Amygdala (tissue), 56 donors: ENCODE data around the gene CRYBG1.

Experiments used
- DNase-seq, 56 donors: peaks; one replicate each; lab custom pipeline; 2025; lab: John Stamatoyannopoulos, UW

The CRYBG1 gene

GRCh38 chr6:106360410-106360988 lies at the start of gene CRYBG1:
CRYBG1 (plus strand) TSS chr6:106360717; CDS start chr6:106360909, 192 bp downstream.
- DNase-seq: peak in 29 of 56 donors; percentile 1 to 50 (median 10)

GRCh38 chr6:106315765-106316374 lies 44.6 kb upstream of the CRYBG1 start:
- DNase-seq: no peak

- no peak for DNase-seq
Observed at GRCh38 chr6:106316375-106316766, 44.1 kb upstream of the CRYBG1 start.

DNA sequence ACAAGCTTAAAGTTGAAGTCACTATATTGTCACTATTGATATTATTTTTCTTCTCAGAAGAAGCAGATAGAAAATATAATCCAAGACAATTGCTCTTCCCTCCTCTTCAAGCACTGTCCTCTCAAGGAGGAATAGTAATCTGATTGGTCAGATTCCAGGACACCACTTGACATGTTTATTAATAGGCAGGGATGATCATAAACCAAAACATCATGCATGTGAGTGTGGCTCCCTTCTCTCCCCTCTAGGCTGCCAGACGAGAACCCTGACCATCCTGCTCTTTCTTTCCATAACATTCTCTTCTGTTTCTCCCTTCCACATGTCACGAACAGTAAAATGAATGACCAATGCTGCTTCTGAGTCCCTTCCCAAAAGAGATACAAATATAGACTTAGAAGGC lies 42.5 kb upstream of the CRYBG1 start:
- DNase-seq: no peak

- DNase-seq: no peak
Observed at GRCh38 chr6:106318851-106319250, 41.7 kb upstream of the CRYBG1 start.

- DNase-seq: no peak
Observed at GRCh38 chr6:106321940-106322339, 38.6 kb upstream of the CRYBG1 start.

DNA sequence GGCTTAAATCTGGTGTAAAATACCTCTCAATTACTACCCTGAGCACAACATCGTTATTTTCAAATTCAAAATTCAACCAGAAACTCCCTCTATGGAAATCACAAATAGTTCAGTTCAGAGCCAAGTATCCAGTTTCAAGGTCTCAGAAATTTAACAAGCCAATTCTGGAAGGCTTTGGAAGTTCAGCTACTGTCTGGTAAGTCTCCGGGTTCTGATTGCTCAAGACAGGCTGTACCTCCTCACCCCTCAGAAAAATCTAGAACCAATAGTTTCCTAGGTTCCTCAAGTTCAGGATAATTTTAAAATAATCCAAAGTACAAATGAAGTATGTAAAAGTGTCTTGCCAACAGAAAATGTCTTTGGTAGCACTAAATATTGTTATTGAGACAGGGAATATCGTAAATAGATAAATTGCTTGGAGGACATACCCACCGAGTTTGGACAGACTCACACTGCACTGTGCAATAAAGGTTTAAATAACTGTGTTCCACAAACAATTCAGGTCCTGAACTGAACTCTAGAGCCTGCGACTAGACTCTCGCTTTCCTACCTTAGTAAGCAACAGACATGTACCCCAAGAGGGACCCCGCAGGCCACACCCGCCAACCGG lies 35.7 kb upstream of the CRYBG1 start:
- peak in 1 of 56 donors; percentile 11 for DNase-seq

GRCh38 chr6:106325336-106326178 lies 35.0 kb upstream of the CRYBG1 start, which contains the start of gene ATG5:
ATG5 (minus strand) TSS chr6:106325760; CDS start chr6:106316208, 9,552 bp downstream.
- peak; percentile 81 to 100 (median 97) for DNase-seq

DNA sequence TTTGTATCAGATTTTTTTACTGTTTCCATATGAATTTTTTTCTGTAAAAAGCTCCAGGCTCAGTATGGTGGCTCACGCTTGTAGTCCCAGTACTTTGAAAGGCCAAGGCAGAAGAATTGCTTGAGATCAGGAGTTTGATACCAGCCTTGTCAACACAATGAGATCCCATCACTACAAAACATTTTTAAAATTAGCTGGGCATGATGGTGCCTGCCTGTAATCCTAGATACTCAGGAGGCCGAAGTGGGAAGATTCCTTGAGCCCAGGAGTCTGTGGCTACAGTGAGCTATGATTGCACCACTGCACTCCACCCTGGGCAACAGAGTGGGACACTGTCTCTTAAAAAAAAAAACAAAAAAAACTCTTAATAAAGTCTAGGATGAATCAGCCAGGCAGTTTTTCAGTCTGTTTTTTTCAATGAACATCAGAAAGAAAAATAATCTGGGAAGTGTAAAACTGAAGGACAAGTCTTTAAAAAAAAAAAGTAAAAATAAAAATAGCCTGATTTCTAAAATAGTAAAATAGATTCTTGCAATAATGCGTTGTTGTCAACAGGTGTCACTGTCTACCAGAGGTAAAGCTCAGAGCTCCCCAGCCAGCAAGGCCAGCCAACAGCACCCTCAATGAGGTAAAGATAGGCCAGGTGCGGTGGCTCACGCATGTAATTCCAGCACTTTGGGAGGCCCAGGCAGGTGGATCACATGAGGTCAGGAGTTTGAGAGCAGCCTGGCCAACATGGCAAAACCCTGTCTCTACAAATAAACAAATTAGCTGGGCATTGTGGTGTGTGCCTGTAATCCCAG lies 25.7 kb upstream of the CRYBG1 start:
- peak in 11 of 56 donors; percentile 0 to 10 (median 1) for DNase-seq

DNA sequence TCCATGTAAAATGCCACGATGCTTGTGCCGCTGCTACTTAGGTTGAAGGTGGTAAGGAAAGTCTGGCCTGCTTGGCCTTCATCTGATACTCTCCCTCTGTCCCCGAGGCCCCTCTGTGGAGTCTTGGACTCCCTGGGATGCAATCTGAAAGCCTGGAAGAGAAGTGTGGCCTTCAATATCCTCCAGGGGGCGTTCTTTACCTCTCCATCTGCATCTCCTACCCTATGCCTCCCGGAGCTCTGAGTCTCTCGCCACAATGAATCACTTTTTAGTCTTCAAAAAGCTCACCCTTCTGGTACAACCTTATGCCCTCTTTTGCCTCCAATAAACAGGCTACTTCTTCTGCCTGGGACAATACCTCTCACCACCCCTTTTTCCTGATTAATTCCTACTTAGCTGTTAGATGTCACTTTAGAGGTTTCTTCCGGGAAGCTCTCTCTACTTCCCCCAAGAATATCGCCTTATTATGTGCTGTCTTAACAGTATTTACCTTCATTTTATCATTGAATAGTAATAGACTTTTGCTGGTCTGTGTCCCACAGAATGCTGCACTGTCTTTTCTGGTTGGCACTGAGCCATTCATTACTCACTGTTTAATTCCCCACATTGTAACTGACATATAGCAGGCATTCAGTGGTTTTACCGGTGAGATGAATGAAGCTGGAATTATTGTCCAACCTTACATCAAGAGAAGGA lies 21.0 kb upstream of the CRYBG1 start:
- peak in 31 of 56 donors; percentile 1 to 74 (median 19) for DNase-seq

GRCh38 chr6:106347219-106347618 lies 13.3 kb upstream of the CRYBG1 start:
- no peak for DNase-seq

DNA sequence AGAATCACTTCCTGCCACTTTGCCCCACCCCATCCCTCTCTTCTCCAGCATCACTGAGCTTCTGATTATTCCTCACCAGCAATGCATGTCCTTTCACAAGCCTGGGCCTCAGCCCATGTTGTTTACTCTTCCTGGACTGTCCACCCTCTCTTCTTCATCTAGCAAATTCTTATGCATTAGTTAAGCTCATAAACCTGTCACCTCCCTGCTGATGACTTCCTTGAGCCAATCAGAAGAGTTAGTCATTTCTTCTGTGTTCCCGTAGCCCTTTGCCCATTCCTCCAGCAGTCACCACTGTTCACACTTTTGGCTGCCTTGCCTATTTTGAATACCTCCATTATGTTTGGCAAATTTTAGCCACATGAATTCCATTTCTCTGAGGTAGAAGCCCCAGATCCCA lies 4.1 kb upstream of the CRYBG1 start:
- no peak for DNase-seq

- DNase-seq: no peak
Observed at GRCh38 chr6:106359959-106360409, 533 bp upstream of the CRYBG1 start.

- peak in 1 of 56 donors; percentile 3 for DNase-seq
Observed at GRCh38 chr6:106360989-106361430, 493 bp downstream of the CRYBG1 start.

GRCh38 chr6:106363401-106364138 lies 3.1 kb downstream of the CRYBG1 start:
- DNase-seq: no peak

DNA sequence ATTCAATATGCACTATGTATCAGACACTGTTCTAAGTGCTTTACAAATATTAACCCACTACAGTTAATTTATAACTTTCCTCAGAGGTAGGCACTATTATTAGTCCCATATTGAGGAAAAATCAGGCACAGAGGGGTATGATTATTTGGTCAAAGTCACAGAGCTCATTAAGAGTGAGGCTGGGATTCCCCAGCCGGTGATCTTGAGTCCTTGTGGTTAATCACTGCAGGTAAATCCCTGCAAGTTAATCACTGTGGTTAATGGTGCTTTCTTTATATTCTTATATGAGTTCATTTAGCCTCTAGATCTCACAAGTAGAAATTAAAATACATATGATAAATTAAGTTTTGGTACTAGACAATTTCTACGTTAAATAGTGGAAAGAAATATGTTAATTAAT lies 9.2 kb downstream of the CRYBG1 start:
- no peak for DNase-seq

GRCh38 chr6:106370639-106371038 lies 10.1 kb downstream of the CRYBG1 start:
- DNase-seq: no peak

DNA sequence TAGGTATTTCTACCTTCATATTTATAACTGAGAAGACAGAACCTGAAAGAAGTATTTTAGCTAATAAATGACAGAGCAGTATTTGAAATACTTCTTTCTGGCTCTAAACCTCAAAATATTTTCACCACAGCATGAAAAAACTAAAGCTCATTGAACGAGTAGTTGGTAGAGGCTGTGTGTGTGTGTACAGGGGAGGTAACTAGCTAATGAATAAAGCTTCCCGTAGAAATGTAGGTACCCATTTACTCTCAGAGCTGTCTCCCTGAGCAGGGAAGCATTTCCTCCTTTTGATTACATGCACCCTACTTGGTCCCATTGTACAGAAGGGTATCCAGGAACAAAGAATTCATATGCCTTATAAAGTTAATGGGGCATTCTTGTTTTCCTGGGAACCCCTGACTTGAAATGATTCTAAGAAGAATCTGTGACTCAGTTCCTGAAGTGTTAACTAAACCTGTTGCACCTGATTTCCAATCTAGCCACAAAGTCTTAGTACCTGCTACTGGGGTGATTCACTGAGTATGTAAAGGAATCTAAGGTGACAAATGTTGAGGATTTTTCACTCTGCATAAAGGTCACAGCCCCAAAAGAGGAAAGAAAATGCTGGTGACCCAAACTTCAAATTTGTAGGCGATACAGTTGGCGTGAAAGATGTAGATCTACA lies 12.5 kb downstream of the CRYBG1 start:
- no peak for DNase-seq
